ENCODE measurements around the gene CHCHD3. TPM values are rescaled to one million over a fixed set of nuclear protein-coding genes. Genes with fewer than 3 reads are reported as not detected.

Gene CHCHD3
- total and polyA plus RNA-seq, 2 donors (not counting 1 experiment from before 2014, with no cell fraction given), result 80.8 to 94.0 TPM

DNA sequence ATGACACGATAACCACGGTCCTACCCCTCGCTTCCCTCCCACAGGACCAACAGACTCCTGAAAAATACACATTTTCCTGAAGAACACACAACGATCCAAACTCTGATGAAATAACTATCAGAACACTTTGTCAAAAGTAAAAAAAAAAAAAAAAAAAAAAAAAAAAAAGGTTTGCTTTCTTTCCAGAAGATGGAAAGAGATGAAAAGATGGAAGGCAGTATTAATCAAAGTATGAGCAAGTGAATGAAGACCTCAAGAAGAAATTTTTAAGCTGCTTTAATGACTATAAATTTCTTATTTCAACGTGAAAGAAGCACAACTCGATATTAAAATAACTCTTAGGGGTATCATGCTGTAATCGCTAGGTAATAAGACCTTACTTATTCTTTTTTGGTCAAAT, 202.3 kb downstream of the CHCHD3 start:
- Histone ChIP-seq H3K9me3 (ENCODE audit: control insufficient read depth, insufficient read depth, low read depth, low read length) (no peaks in the 10 kb centered on the region), H3K27ac (ENCODE audit: insufficient read depth, low read length) (no peak overlapping the region), H3K79me2 (ENCODE audit: control insufficient read depth, insufficient read depth, low read length) (no peaks in the 10 kb centered on the region), H4K20me1 (ENCODE audit: control insufficient read depth, extremely low read depth, insufficient read depth, low read length) (no peaks in the 10 kb centered on the region), H3K27me3 (ENCODE audit: control insufficient read depth, insufficient read depth, low read length) (no peaks in the 10 kb centered on the region), H3K4me1 (ENCODE audit: control insufficient read depth, extremely low read depth, insufficient read depth, low read length) (no peaks in the 10 kb centered on the region), H2AFZ (ENCODE audit: low read length) (no peak overlapping the region), H3K9ac (ENCODE audit: insufficient read depth, low read length) (no peak overlapping the region), H3K4me2 (ENCODE audit: extremely low read depth, insufficient read depth, low read length) (no peak overlapping the region), H3K36me3 (ENCODE audit: control insufficient read depth, insufficient read depth, low read length) (no peaks in the 10 kb centered on the region), H3K4me3 (replicated peaks in 1 of 4; ENCODE audit: control extremely low read depth in 1 of 4, insufficient read depth in 1 of 4, low read depth in 3 of 4, low read length in 4 of 4) (no peak overlapping the region)
- DNase-seq (ENCODE audit: low read depth in 2 of 2), result no peak
- no peak for TF ChIP-seq EZH2 (IDR thresholded peaks at IDR 0.05; ENCODE audit: low read length, missing control alignments)
- TF ChIP-seq, protein P1, sequence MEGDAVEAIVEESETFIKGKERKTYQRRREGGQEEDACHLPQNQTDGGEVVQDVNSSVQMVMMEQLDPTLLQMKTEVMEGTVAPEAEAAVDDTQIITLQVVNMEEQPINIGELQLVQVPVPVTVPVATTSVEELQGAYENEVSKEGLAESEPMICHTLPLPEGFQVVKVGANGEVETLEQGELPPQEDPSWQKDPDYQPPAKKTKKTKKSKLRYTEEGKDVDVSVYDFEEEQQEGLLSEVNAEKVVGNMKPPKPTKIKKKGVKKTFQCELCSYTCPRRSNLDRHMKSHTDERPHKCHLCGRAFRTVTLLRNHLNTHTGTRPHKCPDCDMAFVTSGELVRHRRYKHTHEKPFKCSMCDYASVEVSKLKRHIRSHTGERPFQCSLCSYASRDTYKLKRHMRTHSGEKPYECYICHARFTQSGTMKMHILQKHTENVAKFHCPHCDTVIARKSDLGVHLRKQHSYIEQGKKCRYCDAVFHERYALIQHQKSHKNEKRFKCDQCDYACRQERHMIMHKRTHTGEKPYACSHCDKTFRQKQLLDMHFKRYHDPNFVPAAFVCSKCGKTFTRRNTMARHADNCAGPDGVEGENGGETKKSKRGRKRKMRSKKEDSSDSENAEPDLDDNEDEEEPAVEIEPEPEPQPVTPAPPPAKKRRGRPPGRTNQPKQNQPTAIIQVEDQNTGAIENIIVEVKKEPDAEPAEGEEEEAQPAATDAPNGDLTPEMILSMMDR (conservative IDR thresholded peaks at IDR 0.05 in 1 of 2, IDR thresholded peaks at IDR 0.05 in 1 of 2; ENCODE audit: low read depth in 1 of 2, low read length in 2 of 2), result no peak

DNA sequence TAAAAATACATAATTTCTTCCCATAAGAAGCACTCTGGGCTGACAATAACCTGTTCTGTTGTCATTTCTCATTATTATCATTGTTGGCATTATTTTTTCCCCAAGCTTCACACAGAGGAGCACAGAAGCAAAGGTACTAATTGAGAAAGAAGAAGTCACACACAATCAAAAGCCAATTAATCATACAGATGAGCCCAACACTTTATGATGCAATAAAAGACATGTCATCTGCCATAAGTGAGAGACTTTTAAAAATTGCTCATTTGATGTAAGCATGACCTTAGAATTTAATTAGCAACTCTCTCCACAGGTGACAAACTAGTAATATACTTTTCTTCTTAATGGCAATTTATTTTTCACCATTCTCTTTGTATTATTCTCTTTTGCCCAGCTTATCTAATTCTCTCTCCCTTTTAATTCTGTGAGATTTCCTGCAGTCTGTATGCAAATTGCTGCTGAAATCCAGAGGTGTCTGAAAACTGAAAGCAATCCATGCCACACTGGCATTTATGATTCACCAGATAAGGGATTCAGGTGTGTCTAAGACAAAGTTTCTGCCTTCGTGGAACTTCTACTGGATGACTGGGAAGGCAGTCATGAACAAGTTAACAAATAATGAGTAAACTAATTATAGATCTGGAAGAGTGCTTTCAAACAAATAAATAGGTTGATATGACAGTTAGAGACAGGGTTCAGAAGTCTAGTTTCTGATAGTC, 203.5 kb downstream of the CHCHD3 start:
- Histone ChIP-seq H3K4me3 (replicated peaks in 1 of 4; ENCODE audit: control extremely low read depth in 1 of 4, insufficient read depth in 1 of 4, low read depth in 3 of 4, low read length in 4 of 4) (no peak overlapping the region), H3K4me2 (ENCODE audit: extremely low read depth, insufficient read depth, low read length) (no peak overlapping the region), H3K36me3 (ENCODE audit: control insufficient read depth, insufficient read depth, low read length) (no peaks in the 10 kb centered on the region), H4K20me1 (ENCODE audit: control insufficient read depth, extremely low read depth, insufficient read depth, low read length) (no peaks in the 10 kb centered on the region), H3K9ac (ENCODE audit: insufficient read depth, low read length) (no peak overlapping the region), H3K27ac (ENCODE audit: insufficient read depth, low read length) (no peak overlapping the region), H3K9me3 (ENCODE audit: control insufficient read depth, insufficient read depth, low read depth, low read length) (no peaks in the 10 kb centered on the region), H2AFZ (ENCODE audit: low read length) (no peak overlapping the region), H3K79me2 (ENCODE audit: control insufficient read depth, insufficient read depth, low read length) (no peaks in the 10 kb centered on the region), H3K27me3 (ENCODE audit: control insufficient read depth, insufficient read depth, low read length) (no peaks in the 10 kb centered on the region), H3K4me1 (ENCODE audit: control insufficient read depth, extremely low read depth, insufficient read depth, low read length) (no peaks in the 10 kb centered on the region)
- no peak for DNase-seq (ENCODE audit: low read depth in 2 of 2)
- no peak for TF ChIP-seq EZH2 (IDR thresholded peaks at IDR 0.05; ENCODE audit: low read length, missing control alignments)

DNA sequence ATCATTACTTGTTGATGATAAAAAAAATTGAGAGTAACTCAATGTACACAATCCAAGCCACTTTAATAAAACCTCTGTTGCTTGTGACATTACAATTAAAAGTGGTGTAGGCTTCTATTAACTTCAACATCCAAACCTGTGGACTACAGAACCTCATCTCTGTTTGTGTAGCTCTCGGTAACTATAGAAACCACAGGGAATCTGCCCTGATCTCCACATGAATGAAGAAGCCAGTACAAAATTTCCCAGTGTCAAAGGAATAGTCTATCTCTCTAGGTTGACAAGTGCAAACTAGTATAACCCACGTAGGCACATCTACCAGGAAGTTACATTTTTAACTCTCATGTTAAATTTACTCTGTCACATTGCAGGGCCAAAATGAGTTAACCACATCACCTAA, 204.3 kb downstream of the CHCHD3 start:
- TF ChIP-seq, protein P1 (conservative IDR thresholded peaks at IDR 0.05 in 1 of 2, IDR thresholded peaks at IDR 0.05 in 1 of 2; ENCODE audit: low read depth in 1 of 2, low read length in 2 of 2), result no peak
- no peak for TF ChIP-seq EZH2 (IDR thresholded peaks at IDR 0.05; ENCODE audit: low read length, missing control alignments)
- no peak overlapping the region for H3K4me2 ChIP-seq (ENCODE audit: extremely low read depth, insufficient read depth, low read length)
- DNase-seq (ENCODE audit: low read depth in 2 of 2), result no peak
- H3K36me3 ChIP-seq (ENCODE audit: control insufficient read depth, insufficient read depth, low read length), result no peaks in the 10 kb centered on the region
- H3K9ac ChIP-seq (ENCODE audit: insufficient read depth, low read length), result no peak overlapping the region
- H3K9me3 ChIP-seq (ENCODE audit: control insufficient read depth, insufficient read depth, low read depth, low read length), result no peaks in the 10 kb centered on the region
- no peaks in the 10 kb centered on the region for H3K27me3 ChIP-seq (ENCODE audit: control insufficient read depth, insufficient read depth, low read length)
- H3K27ac ChIP-seq (ENCODE audit: insufficient read depth, low read length), result no peak overlapping the region
- no peak overlapping the region for H2AFZ ChIP-seq (ENCODE audit: low read length)
- H4K20me1 ChIP-seq (ENCODE audit: control insufficient read depth, extremely low read depth, insufficient read depth, low read length), result no peaks in the 10 kb centered on the region
- H3K4me3 ChIP-seq (replicated peaks in 1 of 4; ENCODE audit: control extremely low read depth in 1 of 4, insufficient read depth in 1 of 4, low read depth in 3 of 4, low read length in 4 of 4), result no peak overlapping the region
- no peaks in the 10 kb centered on the region for H3K79me2 ChIP-seq (ENCODE audit: control insufficient read depth, insufficient read depth, low read length)
- H3K4me1 ChIP-seq (ENCODE audit: control insufficient read depth, extremely low read depth, insufficient read depth, low read length), result no peaks in the 10 kb centered on the region
